ENCODE results near the gene FAM181B.
A peak's percentile ranks its signal among the peaks of the same experiment; 100 is the strongest.

GRCh38 chr11:82701847-82702520 lies 31.7 kb downstream of the FAM181B start:
- TF ChIP-seq CTCF (IDR thresholded peaks at IDR 0.05), result peak; percentile 86
- no peak for TF ChIP-seq ZFX (IDR thresholded peaks at IDR 0.05; ENCODE audit: borderline replicate concordance)
